ENCODE data around the gene PIP4K2C. TPM values are rescaled to one million over a fixed set of nuclear protein-coding genes. Genes with fewer than 3 reads are reported as not detected.

The PIP4K2C gene
- total RNA-seq, 2 experiments from 2014 or later = 14.5 to 15.9 TPM

DNA sequence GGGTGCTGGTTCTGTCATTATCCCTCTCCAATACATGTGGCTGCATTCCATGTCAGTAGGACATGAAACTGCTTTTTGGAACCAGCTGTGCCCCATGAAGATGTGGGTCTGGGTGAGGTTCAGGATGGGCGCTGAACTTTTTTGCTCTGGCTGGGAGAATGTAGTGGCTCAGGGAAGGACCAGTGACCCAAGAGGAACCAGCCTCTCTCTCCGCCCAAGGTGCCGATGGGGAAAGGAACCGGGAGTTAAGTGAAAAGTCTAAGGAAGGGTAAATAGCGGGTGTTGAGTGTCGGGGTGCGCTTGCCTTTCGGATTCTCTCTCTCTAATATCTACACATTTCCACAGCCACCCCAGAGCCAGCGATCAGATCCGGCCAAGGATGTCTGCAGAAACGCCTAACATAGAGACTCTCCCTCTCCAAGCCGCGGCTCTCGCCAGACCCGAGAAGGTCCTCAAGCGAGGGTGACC is 28.0 kb downstream of the PIP4K2C start:
- H3K4me3 ChIP-seq (ENCODE audit: low read depth, low read length, poor library complexity, severe bottlenecking) = no peak overlapping the region
- no peaks in the 10 kb centered on the region for H3K36me3 ChIP-seq (ENCODE audit: insufficient read depth, low read length)
- TF ChIP-seq, protein P1, sequence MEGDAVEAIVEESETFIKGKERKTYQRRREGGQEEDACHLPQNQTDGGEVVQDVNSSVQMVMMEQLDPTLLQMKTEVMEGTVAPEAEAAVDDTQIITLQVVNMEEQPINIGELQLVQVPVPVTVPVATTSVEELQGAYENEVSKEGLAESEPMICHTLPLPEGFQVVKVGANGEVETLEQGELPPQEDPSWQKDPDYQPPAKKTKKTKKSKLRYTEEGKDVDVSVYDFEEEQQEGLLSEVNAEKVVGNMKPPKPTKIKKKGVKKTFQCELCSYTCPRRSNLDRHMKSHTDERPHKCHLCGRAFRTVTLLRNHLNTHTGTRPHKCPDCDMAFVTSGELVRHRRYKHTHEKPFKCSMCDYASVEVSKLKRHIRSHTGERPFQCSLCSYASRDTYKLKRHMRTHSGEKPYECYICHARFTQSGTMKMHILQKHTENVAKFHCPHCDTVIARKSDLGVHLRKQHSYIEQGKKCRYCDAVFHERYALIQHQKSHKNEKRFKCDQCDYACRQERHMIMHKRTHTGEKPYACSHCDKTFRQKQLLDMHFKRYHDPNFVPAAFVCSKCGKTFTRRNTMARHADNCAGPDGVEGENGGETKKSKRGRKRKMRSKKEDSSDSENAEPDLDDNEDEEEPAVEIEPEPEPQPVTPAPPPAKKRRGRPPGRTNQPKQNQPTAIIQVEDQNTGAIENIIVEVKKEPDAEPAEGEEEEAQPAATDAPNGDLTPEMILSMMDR (conservative IDR thresholded peaks at IDR 0.05; ENCODE audit: low read length) = no peak
- TF ChIP-seq EZH2phosphoT487 (IDR thresholded peaks at IDR 0.05; ENCODE audit: borderline replicate concordance, low read depth, low read length) = no peak
- no peaks in the 10 kb centered on the region for H3K9me3 ChIP-seq (ENCODE audit: low read length)
- intact Hi-C loops (cut with micrococcal nuclease; ENCODE audit: unreplicated experiment) = no loop called here
- CTCF ChIA-PET (ENCODE audit: unreplicated experiment) = no interaction called here
- no peaks in the 10 kb centered on the region for H3K9me2 ChIP-seq (ENCODE audit: insufficient read depth, low read length)
- DNase-seq (ENCODE audit: low spot score) = no peak
- H4K20me1 ChIP-seq (ENCODE audit: insufficient read depth, low read length) = no peaks in the 10 kb centered on the region
- no peak overlapping the region for H3K4me2 ChIP-seq (ENCODE audit: low read length)
- H3K27ac ChIP-seq (ENCODE audit: low read depth, low read length, poor library complexity, severe bottlenecking) = no peak overlapping the region
- H3K4me1 ChIP-seq (ENCODE audit: insufficient read depth, low read length, poor library complexity, severe bottlenecking) = peaks cover 11% of the 10 kb centered on the region
- no peak overlapping the region for H2AFZ ChIP-seq (ENCODE audit: low read length)
- no peaks in the 10 kb centered on the region for H3K79me2 ChIP-seq (ENCODE audit: insufficient read depth, low read depth, low read length)
- no TSS peak for BruUV-seq (replicated peaks)
- POLR2A ChIA-PET = no interaction called here

DNA sequence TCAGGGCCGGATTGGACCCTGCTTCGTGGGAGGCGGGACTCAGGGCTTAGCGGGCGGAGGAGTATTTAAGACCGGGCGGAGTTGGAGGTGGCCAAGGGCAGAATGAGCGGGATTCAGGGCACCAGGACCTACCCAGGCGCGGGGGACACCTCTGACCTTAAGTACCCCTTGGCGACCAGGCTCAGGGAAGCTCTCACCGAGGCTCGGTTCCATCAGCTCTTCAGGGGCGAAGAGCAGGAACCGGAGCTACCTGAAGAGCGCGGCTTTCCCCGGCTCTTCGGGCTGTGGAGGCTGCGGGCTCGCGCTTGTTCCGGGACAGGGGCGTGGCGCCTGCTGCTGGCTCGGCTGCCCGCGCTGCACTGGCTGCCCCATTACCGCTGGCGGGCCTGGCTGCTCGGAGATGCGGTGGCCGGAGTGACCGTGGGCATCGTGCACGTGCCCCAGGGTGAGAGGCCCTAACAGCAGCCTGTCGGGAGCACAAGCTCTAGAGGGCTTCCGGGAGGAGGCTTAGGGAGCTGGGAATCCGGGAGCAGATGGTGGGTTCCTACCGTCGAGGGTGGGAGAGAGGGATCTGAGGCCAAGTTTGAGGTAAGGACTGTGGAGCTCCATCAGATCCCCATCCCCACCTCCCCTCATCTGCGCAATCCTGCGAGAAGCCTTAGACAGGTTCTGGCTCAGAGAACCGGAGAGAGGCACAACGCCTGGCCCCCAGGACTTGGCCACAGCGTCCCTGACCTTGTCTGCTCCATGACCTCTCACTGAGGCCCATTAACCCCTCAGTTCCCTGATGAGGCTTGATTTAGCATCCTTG is 28.6 kb downstream of the PIP4K2C start:
- no peaks in the 10 kb centered on the region for H3K9me3 ChIP-seq (ENCODE audit: low read length)
- ChIA-PET CTCF (ENCODE audit: unreplicated experiment) (no interaction called here), POLR2A (no interaction called here)
- no peak for TF ChIP-seq EZH2phosphoT487 (IDR thresholded peaks at IDR 0.05; ENCODE audit: borderline replicate concordance, low read depth, low read length)
- TF ChIP-seq, protein P1 (conservative IDR thresholded peaks at IDR 0.05; ENCODE audit: low read length) = no peak
- H3K9me2 ChIP-seq (ENCODE audit: insufficient read depth, low read length) = no peaks in the 10 kb centered on the region
- BruUV-seq (replicated peaks) = no TSS peak
- H3K27ac ChIP-seq (ENCODE audit: low read depth, low read length, poor library complexity, severe bottlenecking) = no peak overlapping the region
- H2AFZ ChIP-seq (ENCODE audit: low read length) = no peak overlapping the region
- DNase-seq (ENCODE audit: low spot score) = no peak
- no peaks in the 10 kb centered on the region for H3K79me2 ChIP-seq (ENCODE audit: insufficient read depth, low read depth, low read length)
- peaks cover 4% of the 10 kb centered on the region for H3K4me1 ChIP-seq (ENCODE audit: insufficient read depth, low read length, poor library complexity, severe bottlenecking)
- H3K4me2 ChIP-seq (ENCODE audit: low read length) = no peak overlapping the region
- H4K20me1 ChIP-seq (ENCODE audit: insufficient read depth, low read length) = no peaks in the 10 kb centered on the region
- intact Hi-C loops (cut with micrococcal nuclease; ENCODE audit: unreplicated experiment) = no loop called here
- H3K36me3 ChIP-seq (ENCODE audit: insufficient read depth, low read length) = no peaks in the 10 kb centered on the region
- H3K4me3 ChIP-seq (ENCODE audit: low read depth, low read length, poor library complexity, severe bottlenecking) = no peak overlapping the region

DNA sequence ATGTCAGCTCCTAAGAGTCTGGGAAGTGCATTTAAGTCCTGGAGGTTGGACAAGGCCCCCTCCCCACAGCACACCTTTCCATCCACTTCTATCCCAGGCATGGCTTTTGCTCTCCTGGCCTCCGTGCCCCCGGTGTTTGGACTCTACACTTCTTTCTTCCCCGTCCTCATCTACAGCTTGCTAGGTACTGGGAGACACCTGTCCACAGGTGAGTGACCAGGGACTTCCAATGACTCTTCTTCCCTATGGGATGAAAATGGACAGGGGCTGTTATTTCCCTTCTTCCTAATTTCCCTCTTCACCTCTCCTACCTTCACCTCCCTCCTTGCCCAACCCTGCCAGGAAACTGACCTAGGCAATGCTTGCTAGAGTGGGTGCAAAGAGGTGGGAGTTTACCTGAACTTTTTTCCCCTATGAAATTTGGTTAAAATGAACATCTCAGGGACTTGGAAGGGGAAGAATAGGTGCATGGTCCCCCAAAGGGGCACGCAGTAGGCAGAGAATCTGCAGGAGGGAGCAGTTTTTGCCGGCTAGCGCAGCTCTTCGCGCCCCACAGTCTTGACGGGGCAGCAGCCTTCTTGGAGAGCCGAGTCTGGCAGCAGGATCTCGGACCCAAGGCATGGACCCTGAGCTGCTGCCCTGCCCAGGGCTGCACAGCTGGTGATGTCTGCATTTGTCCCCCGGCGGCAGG is 29.4 kb downstream of the PIP4K2C start:
- TF ChIP-seq EZH2phosphoT487 (IDR thresholded peaks at IDR 0.05; ENCODE audit: borderline replicate concordance, low read depth, low read length) = no peak
- TF ChIP-seq, protein P1 (conservative IDR thresholded peaks at IDR 0.05; ENCODE audit: low read length) = no peak
- intact Hi-C loops (cut with micrococcal nuclease; ENCODE audit: unreplicated experiment) = no loop called here
- DNase-seq (ENCODE audit: low spot score) = no peak
- ChIA-PET CTCF (ENCODE audit: unreplicated experiment) (no interaction called here), POLR2A (no interaction called here)
- H3K9me3 ChIP-seq (ENCODE audit: low read length) = no peaks in the 10 kb centered on the region
- no peaks in the 10 kb centered on the region for H4K20me1 ChIP-seq (ENCODE audit: insufficient read depth, low read length)
- H2AFZ ChIP-seq (ENCODE audit: low read length) = no peak overlapping the region
- H3K79me2 ChIP-seq (ENCODE audit: insufficient read depth, low read depth, low read length) = no peaks in the 10 kb centered on the region
- H3K9me2 ChIP-seq (ENCODE audit: insufficient read depth, low read length) = no peaks in the 10 kb centered on the region
- no peaks in the 10 kb centered on the region for H3K36me3 ChIP-seq (ENCODE audit: insufficient read depth, low read length)
- no peak overlapping the region for H3K4me2 ChIP-seq (ENCODE audit: low read length)
- no peaks in the 10 kb centered on the region for H3K4me1 ChIP-seq (ENCODE audit: insufficient read depth, low read length, poor library complexity, severe bottlenecking)
- H3K27ac ChIP-seq (ENCODE audit: low read depth, low read length, poor library complexity, severe bottlenecking) = no peak overlapping the region
- no peak overlapping the region for H3K4me3 ChIP-seq (ENCODE audit: low read depth, low read length, poor library complexity, severe bottlenecking)
- BruUV-seq (replicated peaks) = no TSS peak

Measured in OCI-LY7 (cell line).